ENCODE data around the gene TCEANC2.
"Not testable (repeated sequence)": the region's sequence is repeated elsewhere in the genome, so short reads cannot be mapped to it uniquely, and the experiment has no call there.

Gene TCEANC2

GRCh38 chr1:54086754-54087153 is 33.3 kb downstream of the TCEANC2 start:
- DNase-seq (ENCODE audit: low read depth in 2 of 2): no peak

- no peak for DNase-seq (ENCODE audit: low read depth in 2 of 2)
Observed at GRCh38 chr1:54088385-54088784, 35.0 kb downstream of the TCEANC2 start.

- DNase-seq (ENCODE audit: low read depth in 2 of 2): no peak
Observed at GRCh38 chr1:54091666-54092065, 38.3 kb downstream of the TCEANC2 start.

- no peak for DNase-seq (ENCODE audit: low read depth in 2 of 2)
Observed at GRCh38 chr1:54094001-54094729, 40.8 kb downstream of the TCEANC2 start.

GRCh38 chr1:54094730-54095105 is 41.3 kb downstream of the TCEANC2 start:
- not testable (repeated sequence) for DNase-seq (ENCODE audit: low read depth in 2 of 2)

- DNase-seq (ENCODE audit: low read depth in 2 of 2): no peak
Observed at GRCh38 chr1:54095546-54096226, 42.3 kb downstream of the TCEANC2 start.

GRCh38 chr1:54096227-54096876 is 42.9 kb downstream of the TCEANC2 start:
- DNase-seq (ENCODE audit: low read depth in 2 of 2): no peak

- DNase-seq (ENCODE audit: low read depth in 2 of 2): no peak
Observed at GRCh38 chr1:54096877-54097240, 43.5 kb downstream of the TCEANC2 start.

GRCh38 chr1:54099061-54099610 is 45.7 kb downstream of the TCEANC2 start:
- no peak for DNase-seq (ENCODE audit: low read depth in 2 of 2)

- no peak for DNase-seq (ENCODE audit: low read depth in 2 of 2)
Observed at GRCh38 chr1:54100500-54100899, 47.1 kb downstream of the TCEANC2 start.

GRCh38 chr1:54103414-54103813 is 50.0 kb downstream of the TCEANC2 start:
- DNase-seq (ENCODE audit: low read depth in 2 of 2): no peak

- DNase-seq (ENCODE audit: low read depth in 2 of 2): not testable (repeated sequence)
Observed at GRCh38 chr1:54104613-54105012, 51.2 kb downstream of the TCEANC2 start.

- DNase-seq (ENCODE audit: low read depth in 2 of 2): no peak
Observed at GRCh38 chr1:54105080-54105479, 51.7 kb downstream of the TCEANC2 start.

- no peak for DNase-seq (ENCODE audit: low read depth in 2 of 2)
Observed at GRCh38 chr1:54105736-54106269, 52.4 kb downstream of the TCEANC2 start.

- no peak for DNase-seq (ENCODE audit: low read depth in 2 of 2)
Observed at GRCh38 chr1:54107131-54107530, 53.7 kb downstream of the TCEANC2 start.

- no peak for DNase-seq (ENCODE audit: low read depth in 2 of 2)
Observed at GRCh38 chr1:54108156-54108555, 54.7 kb downstream of the TCEANC2 start.

- DNase-seq (ENCODE audit: low read depth in 2 of 2): no peak
Observed at GRCh38 chr1:54109129-54110090, 56.0 kb downstream of the TCEANC2 start.

- no peak for DNase-seq (ENCODE audit: low read depth in 2 of 2)
Observed at GRCh38 chr1:54110996-54111395, 57.6 kb downstream of the TCEANC2 start.

- no peak for DNase-seq (ENCODE audit: low read depth in 2 of 2)
Observed at GRCh38 chr1:54111624-54112023, 58.2 kb downstream of the TCEANC2 start.

GRCh38 chr1:54112027-54112426 is 58.6 kb downstream of the TCEANC2 start:
- no peak for DNase-seq (ENCODE audit: low read depth in 2 of 2)

GRCh38 chr1:54112705-54113368 is 59.4 kb downstream of the TCEANC2 start:
- no peak for DNase-seq (ENCODE audit: low read depth in 2 of 2)
